Uterus (tissue), 2 donors: ENCODE measurements around the gene ZNF101.

Source experiments
- POLR2A ChIP-seq, 2 donors: fragments of 450-650 bp; IDR thresholded peaks; one replicate each; pipeline ENCODE4 v1.6.1; 2016; ENCODE audit warnings: antibody characterized with exemption in 2 of 2, mild to moderate bottlenecking in 1 of 2, moderate library complexity in 1 of 2
- TF ChIP-seq, protein P1 (sequence below), 4 experiments: fragments of 200-600 bp in 2 of 4; fragments of 450-650 bp in 2 of 4; sonication (generic) in 2 of 4; IDR thresholded peaks; one replicate each; pipeline ENCODE4 v1.5.1; 2016 to 2019; ENCODE audit warnings: antibody characterized with exemption in 4 of 4, mild to moderate bottlenecking in 2 of 4, moderate library complexity in 1 of 4

- no peak for TF ChIP-seq POLR2A (IDR thresholded peaks at IDR 0.05)
- TF ChIP-seq, protein P1, sequence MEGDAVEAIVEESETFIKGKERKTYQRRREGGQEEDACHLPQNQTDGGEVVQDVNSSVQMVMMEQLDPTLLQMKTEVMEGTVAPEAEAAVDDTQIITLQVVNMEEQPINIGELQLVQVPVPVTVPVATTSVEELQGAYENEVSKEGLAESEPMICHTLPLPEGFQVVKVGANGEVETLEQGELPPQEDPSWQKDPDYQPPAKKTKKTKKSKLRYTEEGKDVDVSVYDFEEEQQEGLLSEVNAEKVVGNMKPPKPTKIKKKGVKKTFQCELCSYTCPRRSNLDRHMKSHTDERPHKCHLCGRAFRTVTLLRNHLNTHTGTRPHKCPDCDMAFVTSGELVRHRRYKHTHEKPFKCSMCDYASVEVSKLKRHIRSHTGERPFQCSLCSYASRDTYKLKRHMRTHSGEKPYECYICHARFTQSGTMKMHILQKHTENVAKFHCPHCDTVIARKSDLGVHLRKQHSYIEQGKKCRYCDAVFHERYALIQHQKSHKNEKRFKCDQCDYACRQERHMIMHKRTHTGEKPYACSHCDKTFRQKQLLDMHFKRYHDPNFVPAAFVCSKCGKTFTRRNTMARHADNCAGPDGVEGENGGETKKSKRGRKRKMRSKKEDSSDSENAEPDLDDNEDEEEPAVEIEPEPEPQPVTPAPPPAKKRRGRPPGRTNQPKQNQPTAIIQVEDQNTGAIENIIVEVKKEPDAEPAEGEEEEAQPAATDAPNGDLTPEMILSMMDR (IDR thresholded peaks at IDR 0.05), result no peak
These were observed 11.2 kb upstream of the ZNF101 start for GRCh38 chr19:19657397-19657783.
